Measurements from ENCODE around the gene IL36G.
"Not testable (repeated sequence)": the region's sequence is repeated elsewhere in the genome, so short reads cannot be mapped to it uniquely, and the experiment has no call there.

The IL36G gene

DNA sequence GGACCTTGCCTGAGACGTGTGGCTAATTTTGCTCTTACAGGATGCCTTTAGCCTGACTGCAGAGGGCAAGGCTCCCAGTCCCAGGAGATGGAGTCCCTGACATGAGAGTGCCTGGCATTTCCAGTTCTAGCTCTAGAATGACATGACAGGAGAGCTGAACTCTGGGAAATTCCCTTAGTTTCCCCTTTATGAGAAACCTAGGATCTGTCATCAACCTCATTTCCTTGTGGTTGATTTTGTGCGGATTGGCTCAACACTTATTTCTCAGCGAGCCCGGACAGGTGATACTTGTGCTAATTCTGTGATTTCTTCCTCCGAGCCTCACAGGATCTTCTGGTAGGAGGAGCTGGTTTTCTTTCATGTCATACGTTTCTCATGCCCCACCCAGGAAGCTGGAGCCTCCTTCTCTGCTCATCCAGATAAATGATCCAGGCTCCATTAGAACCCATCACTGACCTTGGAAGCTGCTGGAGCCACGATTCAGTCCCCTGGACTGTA lies at the start of gene IL36G:
Gene IL36G (plus strand): TSS at position 448 of the 498 bp plus-strand sequence. CDS start 633 bp downstream, outside the sequence.
- DNase-seq (ENCODE audit: low read depth in 2 of 2): no peak

DNA sequence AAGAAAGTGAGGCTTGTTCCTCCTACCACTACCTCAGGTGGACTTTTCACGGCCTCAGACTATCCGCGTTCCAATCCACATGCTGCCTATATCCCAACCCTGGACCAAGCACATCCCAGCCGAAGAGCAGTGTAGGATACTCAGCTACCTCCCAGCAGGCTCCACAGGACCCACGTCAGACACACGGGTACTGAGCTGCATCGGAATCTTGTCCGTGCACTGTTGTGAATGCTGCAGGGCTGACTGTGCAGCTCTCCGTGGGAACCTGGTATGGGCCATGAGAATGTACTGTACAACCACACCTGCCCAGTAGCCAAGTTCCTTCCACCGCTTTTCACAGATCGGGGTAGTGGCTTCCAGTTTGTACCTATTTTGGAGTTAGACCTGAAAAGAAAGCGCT lies 44.5 kb upstream of the IL36G start:
- no peak for DNase-seq (ENCODE audit: low read depth in 2 of 2)

DNA sequence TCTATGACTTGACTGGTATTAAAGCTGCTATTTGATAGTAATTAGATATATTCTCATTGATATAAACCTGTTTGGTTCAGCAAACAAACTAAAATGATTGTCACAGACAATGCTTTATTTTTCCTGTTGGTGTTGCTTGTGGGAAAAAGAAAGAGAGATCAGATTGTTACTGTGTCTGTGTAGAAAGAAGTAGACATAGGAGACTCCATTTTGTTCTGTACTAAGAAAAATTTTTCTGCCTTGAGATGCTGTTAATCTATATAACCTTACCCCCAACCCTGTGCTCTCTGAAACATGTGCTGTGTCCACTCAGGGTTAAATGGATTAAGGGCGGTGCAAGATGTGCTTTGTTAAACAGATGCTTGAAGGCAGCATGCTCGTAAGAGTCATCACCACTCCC lies 43.7 kb upstream of the IL36G start:
- not testable (repeated sequence) for DNase-seq (ENCODE audit: low read depth in 2 of 2)

DNA sequence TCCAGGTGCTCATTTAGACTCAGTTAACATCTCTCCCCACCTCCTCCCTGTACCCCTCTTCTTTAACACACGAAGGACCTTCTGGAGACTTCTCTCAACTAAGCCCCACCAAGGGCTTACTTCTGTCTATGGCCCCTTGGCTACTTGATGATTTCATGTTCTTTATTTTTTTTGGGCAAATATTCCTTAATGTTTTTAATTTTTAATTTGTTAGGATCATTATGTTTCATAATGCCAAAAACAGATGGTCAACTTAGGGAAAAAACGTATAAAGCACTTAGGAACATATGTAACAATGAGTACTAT lies 40.9 kb upstream of the IL36G start:
- DNase-seq (ENCODE audit: low read depth in 2 of 2): no peak

DNA sequence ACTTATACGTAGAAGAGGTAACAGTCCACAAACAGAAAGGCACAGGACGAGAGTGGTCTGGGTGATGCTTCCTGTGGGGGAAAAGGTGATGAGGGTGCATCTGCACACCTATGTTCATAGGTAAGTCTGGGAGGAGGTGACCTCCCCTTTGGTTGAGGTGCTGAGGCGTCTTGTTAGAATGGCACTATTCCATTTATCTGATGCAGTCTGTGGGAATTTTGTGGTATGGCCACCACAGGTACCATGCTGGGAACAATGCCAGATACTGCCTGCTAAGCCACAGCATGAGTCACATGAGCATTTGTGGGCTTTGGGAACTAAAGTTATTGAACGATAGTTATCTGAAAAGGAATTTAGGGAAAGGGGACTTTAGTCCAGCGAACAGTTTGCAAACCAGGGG lies 38.9 kb upstream of the IL36G start:
- DNase-seq (ENCODE audit: low read depth in 2 of 2): no peak

DNA sequence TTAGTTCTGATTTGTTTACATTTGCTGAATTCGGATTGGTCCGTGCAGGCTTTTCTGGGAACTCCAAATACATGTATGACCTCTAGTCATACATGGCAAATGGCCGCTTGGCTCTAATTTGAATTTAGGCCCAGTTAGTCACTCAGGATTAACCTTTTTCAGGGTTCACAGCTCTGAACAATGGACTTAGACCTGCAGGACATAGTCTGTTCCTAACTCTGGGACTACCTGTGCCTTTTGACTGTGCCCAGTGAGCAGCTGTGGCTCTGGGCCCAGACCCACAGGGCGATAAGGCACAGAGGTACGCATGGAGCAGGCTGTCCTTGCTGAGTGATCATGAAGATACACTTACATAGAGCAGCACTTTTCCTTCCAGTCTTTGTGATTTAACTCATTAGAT lies 38.4 kb upstream of the IL36G start:
- no peak for DNase-seq (ENCODE audit: low read depth in 2 of 2)

DNA sequence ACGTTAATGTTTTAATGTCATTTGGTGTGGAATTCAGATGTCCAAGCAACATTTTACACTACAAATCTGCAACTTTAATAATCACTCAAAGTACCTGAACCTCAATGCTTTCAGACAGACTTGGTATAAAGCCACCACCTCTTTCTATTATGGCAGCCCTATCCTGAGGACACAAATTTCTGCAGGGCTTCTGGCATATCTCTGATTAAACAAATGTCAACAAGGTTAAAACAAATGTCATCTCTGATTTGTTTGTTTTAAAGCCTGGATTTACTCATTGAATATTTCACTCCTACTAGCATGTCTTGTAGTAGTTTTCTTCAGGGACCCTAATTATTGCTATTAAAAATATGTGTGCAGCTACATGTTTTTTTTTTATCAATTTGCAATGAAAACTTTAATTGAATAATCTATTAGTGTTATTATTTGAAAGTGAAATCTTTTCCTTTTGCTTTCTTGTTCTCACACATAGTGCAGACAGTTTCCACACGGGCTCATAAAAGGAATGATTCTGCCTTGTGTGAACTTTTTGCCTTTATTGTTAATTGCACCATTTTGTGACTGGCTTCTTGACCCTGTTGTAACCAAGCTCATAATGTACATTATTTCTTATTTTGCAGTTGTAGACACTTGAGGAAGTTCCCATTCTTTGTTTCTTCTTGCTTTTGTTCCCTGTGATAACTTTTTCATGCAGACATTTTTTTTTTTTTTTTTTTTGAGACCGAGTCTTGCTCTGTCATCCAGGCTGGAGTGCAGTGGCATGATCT lies 36.8 kb upstream of the IL36G start:
- no peak for DNase-seq (ENCODE audit: low read depth in 2 of 2)

DNA sequence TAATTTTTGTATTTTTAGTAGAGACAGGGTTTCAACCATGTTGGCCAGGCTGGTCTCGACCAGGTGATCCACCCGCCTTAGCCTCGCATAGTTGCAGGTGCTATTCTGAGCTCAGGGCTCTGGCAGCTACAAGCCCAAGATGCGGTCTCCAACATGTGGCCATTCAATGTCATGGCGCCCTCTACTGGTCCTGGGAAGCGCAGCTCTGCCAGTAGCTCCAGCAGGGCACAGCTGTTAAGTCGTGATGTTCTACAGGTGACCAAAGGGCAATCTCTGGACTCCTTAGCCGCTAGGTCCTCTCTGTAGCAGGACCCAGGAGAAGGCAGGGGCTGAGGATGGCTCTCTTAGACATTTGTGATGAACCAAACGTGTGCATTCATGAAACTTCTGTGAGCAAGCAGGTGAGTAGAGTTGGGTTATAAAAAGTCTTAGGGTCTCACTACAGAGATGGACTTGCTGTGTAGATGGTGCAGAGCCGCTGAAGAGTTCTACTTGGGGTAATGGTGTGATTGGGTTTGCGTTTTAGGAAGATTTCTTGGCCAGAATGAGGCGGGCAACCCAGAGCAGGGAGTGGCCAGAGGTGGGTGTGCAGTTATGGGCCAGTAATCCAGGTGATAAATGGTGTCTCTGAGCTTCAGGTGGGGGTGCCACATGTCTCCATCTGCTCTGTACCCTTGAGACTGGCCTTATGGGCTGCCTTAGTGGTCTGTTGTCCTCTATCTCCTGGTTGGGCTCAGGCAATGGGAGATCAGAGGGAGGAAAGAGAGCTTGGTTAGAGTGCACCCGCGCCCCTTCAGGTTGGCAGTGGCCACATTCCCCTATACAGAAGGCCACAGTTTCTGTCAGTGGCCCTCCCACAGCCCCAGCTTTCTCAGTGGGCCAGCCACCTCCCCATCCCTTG lies 35.8 kb upstream of the IL36G start:
- DNase-seq (ENCODE audit: low read depth in 2 of 2): peak; percentile 37 to 69

DNA sequence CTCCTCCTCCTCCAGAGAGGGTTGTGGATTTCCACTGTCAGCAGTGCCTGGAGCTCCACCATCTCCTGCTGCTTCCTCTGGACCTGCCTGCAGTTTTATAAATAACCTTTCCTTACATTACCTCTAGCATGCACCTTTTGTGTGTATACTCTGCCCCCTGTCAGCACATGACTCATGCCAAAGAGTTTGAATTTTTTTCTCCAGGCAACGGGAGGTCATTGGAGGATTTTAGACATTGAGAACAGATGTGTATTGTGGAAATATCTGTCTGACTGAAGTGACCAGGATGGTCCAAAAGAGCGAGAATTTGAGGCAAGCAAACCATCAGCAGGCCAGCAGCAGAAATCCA lies 35.2 kb upstream of the IL36G start:
- no peak for DNase-seq (ENCODE audit: low read depth in 2 of 2)

DNA sequence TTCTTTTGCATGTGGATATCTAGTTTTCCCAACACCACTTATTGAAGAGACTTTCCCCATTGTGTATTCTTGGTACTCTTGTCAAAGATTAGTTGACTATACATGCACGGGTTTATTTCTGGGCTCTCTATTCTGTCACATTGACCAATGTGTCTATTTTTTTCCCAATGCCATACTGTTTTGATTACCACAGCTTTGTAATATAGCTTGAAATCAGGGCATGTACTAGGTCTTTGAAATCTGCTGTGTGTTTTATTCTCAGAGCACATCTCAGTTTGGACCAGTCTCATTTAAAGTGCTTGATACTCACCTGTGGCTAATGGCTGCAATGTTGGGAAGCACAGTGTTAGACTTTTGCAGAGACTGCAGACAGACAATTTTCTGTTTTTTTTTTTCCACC lies 32.8 kb upstream of the IL36G start:
- no peak for DNase-seq (ENCODE audit: low read depth in 2 of 2)

DNA sequence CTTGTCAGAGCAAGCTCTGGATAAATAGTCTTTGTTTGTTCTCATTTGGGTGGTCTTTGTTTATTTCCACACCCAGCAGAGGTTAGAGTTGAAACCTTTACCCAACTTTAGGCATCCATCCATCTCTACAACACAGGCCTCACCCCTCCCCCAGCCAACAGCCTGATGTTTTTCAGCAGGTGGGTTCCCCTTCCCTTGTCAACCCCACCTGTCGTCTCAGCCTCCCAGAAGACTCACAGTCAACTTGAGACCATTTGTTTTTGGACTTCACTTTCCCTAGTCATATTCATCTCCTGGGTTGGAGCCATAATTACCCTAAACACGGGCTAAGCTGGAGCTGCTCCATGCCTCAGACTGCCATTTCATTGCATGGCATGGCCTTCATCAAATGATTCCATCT lies 31.7 kb upstream of the IL36G start:
- DNase-seq (ENCODE audit: low read depth in 2 of 2): no peak

DNA sequence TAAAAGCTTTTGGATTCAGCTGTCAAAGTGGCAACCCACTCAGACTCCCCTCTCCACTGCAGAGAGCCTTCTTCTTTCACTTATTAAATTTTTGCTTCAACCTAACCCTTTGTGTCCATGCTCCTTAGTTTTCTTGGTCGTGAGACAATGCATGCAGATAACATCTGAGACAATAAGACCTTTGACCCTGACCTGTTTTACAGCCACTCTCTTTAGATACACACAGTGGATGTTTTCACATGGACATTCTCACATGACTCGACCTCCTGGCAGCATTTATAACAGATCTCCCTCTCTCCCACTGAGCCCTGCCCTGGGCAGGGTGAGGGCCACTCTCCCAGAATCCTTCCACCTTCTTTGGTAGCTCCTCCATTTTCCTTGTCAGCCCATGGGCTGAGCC lies 30.4 kb upstream of the IL36G start:
- no peak for DNase-seq (ENCODE audit: low read depth in 2 of 2)

DNA sequence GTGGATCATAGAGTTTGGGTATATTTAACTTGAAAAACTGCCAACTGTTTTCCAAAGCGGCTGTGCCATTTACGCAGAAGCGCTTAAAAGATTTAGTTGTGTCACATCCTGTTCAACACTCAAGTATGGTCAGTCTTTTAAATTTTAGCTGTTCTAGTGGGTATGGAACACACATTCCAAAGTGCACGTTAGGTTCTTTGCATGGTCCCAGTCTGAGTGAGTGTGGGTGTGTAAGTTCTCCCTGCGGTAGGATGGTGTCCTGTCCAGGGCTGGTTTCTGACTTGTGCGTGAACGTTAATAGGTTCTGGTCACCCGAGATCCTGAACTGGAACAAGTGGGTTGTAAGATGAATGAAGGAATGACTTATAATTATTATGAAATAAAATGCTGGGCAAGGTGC lies 28.4 kb upstream of the IL36G start:
- no peak for DNase-seq (ENCODE audit: low read depth in 2 of 2)

DNA sequence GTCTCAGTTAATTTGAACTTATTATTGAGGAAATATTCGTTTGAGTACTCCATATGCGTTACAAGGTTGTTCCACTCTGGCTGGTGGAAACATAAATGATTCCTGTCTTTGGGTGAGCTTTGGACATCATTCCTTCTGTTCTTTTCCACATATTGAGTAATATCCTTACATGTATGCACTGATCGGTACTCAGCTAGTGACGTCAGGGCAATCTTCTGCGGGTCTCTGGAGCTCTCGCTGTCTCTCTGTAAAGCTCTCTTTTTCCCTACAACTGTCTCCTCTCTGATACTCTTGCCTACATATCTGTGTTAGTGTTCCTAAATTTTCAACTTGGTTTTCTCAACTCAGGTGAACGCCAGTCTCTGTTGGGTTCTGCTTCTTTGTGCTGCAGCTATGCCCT lies 23.4 kb upstream of the IL36G start:
- no peak for DNase-seq (ENCODE audit: low read depth in 2 of 2)

DNA sequence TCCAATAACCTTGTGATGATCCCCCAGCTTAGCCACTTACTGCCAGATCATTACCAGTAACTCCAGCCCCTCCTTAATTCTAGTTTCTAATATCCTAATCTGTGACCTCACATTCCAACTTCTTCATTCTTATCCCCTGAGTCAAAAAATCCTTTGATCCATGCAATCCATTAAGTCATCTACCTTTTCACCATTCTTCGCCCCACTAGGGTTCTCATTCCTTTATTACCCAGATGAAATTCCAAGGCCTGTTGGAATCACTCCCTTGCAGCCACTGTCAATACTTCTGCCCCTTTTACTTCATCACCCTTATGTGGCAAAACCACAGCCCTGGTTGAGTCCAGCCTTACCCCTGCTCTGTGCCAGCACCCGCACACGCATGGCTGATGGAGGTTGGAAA lies 20.3 kb upstream of the IL36G start:
- DNase-seq (ENCODE audit: low read depth in 2 of 2): no peak

DNA sequence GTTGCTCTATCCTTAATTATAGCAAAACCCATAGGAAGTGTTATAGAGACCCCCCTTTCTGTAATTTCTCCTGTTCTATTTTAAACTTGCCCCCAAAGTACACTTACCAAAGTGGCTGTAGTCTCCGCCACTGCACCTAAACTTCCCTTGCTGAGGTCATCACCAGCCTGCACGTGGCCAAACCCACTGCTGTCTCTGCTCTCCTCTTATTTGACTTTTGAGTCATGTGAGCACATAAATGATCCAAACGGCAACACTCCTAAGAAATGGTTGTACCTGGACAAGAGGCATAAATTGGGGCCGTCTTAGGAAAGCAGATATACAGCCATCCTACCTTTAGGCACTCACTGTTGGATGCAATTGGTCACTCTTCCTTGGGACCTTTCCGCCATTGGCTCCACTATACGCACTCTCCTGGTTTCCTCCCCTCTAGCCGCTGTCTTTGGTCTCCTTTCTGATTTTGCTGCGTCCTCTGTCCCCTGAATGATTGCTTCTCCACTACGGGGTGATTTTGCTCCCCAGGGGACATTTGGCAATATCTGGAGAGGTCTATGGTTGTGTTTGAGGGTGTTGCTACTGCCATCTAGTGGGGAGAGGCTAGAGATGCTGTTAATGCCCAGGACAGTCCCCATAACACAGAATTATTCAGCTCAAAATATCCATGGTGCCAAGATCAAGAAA lies 19.2 kb upstream of the IL36G start:
- peak; percentile 6 to 23 for DNase-seq (ENCODE audit: low read depth in 2 of 2)

DNA sequence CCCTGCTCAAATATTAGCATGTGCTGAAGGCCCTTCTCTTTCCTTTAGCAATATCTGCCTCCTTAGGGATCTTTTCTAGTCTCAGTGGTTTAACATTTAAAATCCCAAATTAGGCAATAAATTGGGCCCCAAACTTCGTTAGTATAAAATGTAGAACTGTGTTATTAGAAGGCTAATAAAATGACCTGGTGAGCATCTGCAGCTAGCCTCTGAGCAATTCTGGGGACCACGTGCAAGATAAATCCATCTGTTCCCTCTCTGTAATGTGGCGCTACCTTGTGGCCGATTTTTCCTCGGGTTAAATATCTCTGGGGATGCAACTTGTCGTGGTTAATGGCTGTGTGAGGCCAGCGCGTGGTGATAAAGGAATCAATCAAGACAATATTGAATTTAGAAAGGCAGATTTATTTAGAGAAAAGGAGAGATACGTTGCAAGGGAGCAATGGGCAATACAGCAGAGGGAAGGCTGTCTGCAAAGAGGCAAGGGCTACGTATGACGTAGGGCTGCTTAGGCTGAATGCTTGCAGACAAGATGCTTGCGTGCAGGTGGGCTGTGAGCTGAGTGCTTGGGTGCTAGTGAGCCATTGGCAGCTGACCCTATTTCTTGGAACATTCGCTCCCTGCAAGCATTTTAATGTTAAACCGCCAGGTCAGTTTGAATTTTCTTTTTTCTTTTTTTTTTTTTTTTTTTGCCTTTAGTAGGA lies 18.5 kb upstream of the IL36G start:
- no peak for DNase-seq (ENCODE audit: low read depth in 2 of 2)

DNA sequence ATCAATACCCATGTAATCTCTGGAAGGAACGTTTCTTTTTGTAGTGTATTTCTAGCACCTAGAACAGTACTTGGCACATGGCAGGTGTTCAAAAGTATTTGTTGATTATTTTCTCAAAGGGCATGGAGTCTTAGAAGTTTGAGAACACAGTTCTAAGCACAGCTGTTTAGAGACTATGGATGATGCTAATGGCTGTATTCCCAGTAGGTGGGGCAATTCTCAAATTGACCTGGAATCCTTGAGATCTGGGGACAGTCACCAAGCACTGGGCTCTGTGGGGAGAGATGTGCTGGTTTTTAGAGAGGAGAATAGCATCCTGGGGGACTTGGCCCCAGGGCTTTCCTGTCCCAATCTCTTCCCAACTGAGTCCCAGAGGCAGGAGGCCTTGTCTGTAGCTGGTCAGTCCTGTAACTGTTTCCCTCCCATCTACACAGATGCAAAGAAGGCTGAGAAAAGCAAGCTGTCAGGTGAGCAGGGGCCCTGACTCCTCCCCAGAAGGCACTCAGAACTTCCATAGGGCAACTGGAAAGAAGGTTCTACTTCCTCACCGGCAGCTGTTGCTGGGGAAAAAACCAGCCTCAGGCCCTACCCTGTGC lies 17.5 kb upstream of the IL36G start:
- DNase-seq (ENCODE audit: low read depth in 2 of 2): no peak

DNA sequence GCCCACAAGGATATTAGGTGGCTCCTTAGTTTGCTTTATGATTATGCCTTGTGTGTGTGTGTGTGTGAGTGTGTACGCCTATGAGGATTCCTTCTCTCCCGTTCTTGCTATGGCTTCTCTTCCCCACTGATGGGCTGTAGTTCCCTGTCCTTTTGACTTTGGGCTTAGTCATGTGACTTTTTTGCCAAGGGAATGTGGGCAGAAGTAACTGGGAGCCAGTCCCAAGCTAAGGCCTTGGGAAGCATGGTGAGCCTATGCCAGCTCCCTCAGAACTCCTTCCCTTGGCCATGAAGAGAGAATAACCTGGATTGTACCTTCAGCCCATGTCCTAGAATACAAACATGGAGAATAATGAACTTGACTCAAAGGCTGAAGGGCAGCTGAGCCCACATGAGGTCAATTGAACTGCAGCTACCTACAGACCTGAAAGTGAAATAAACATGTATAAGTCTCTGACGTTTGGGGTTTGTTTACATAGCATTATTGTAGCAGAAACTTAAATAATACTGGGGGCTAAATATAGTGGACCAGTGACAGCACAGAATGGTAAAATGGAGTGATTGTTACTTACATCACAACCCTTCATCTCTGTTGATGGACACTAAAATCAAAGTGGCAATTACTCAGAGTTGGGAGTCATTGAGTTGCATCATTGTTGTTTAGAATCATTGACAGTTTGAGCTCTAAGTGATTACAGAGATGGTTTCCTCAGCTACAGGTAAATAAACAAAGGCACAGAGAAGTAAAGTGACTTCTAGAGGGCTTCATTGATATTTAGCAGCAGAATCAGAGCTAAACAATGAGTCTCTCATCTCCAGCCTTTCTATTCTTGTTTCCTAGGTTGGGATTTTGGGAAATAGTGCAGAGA lies 15.3 kb upstream of the IL36G start:
- DNase-seq (ENCODE audit: low read depth in 2 of 2): no peak

DNA sequence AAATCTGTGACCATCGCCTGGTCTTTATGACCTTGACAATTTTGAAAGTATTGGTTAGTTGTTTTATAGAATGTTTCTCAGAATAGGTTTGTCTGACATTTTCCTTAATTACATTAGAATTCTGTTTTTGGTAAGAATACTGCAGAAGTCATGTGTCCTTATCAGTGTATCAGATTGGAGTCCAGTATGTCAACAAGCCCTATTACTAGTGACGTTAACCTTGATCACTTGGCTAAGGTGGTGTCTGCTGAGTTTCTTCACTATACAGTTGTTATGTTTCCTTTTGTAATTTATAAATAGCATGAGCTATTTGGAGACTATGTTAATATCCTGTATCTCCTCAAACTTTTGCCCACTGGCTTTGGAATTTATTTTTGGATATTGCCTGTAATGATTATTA lies 10.8 kb upstream of the IL36G start:
- no peak for DNase-seq (ENCODE audit: low read depth in 2 of 2)

All from activated CD4-positive, alpha-beta T cell treated with anti-CD3 and anti-CD28 coated beads for 24 hours (primary cell).